ENCODE data around the gene APOE. TPM values are rescaled to one million over a fixed set of nuclear protein-coding genes. Genes with fewer than 3 reads are reported as not detected.
"Not testable (repeated sequence)": the region's sequence is repeated elsewhere in the genome, so short reads cannot be mapped to it uniquely, and the experiment has no call there.

Gene APOE
- total and polyA plus RNA-seq, 7 donors = 63.5 to 326 (median 111) TPM

DNA sequence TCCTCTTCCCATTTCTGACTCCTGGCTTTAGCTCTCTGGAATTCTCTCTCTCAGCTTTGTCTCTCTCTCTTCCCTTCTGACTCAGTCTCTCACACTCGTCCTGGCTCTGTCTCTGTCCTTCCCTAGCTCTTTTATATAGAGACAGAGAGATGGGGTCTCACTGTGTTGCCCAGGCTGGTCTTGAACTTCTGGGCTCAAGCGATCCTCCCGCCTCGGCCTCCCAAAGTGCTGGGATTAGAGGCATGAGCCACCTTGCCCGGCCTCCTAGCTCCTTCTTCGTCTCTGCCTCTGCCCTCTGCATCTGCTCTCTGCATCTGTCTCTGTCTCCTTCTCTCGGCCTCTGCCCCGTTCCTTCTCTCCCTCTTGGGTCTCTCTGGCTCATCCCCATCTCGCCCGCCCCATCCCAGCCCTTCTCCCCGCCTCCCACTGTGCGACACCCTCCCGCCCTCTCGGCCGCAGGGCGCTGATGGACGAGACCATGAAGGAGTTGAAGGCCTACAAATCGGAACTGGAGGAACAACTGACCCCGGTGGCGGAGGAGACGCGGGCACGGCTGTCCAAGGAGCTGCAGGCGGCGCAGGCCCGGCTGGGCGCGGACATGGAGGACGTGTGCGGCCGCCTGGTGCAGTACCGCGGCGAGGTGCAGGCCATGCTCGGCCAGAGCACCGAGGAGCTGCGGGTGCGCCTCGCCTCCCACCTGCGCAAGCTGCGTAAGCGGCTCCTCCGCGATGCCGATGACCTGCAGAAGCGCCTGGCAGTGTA is 2.7 kb downstream of the APOE start:
- Histone ChIP-seq H3K27ac (no peak overlapping the region), H3K36me3 (peaks cover 0 to under 1% (median 0%) of the 10 kb centered on the region in 4 donors), H3K9me3 (no peaks in the 10 kb centered on the region), H3K4me1 (peaks cover 0 to 17% (median 14%) of the 10 kb centered on the region in 4 donors), H3K27me3 (peaks cover 9 to 34% (median 24%) of the 10 kb centered on the region in 3 donors), H3K4me3 (no peak overlapping the region)
- intact Hi-C loops (cut with DNase I) = no loop called here
- no peak for TF ChIP-seq CTCF (IDR thresholded peaks at IDR 0.05)
- no peak for TF ChIP-seq POLR2AphosphoS5 (IDR thresholded peaks at IDR 0.05)
- no peak for TF ChIP-seq POLR2A (IDR thresholded peaks at IDR 0.05)
- no peak for TF ChIP-seq EP300 (IDR thresholded peaks at IDR 0.05)
- DNase-seq = no peak
- WGBS, 2 donors = 95% methylated on average over 46 of the region's 46 CpGs

- no peak for DNase-seq
- 96% methylated on average over 44 of the region's 44 CpGs for WGBS, 2 donors
- intact Hi-C loops (cut with DNase I) = no loop called here
Measured at GRCh38 chr19:44908836-44909261, 3.3 kb downstream of the APOE start.

DNA sequence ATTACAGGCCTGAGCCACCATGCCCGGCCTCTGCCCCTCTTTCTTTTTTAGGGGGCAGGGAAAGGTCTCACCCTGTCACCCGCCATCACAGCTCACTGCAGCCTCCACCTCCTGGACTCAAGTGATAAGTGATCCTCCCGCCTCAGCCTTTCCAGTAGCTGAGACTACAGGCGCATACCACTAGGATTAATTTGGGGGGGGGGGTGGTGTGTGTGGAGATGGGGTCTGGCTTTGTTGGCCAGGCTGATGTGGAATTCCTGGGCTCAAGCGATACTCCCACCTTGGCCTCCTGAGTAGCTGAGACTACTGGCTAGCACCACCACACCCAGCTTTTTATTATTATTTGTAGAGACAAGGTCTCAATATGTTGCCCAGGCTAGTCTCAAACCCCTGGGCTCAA is 4.2 kb downstream of the APOE start:
- no peak for DNase-seq
- no peak for TF ChIP-seq POLR2AphosphoS5 (IDR thresholded peaks at IDR 0.05)
- no peak for TF ChIP-seq POLR2A (IDR thresholded peaks at IDR 0.05)
- no peak for TF ChIP-seq CTCF (IDR thresholded peaks at IDR 0.05)
- no peak for TF ChIP-seq EP300 (IDR thresholded peaks at IDR 0.05)
- 88 to 96% methylated on average over 5 of the region's 5 CpGs for WGBS, 2 donors
- no peaks in the 10 kb centered on the region for H3K36me3 ChIP-seq
- intact Hi-C loops (cut with DNase I) = no loop called here
- peaks cover 0 to 23% (median 15%) of the 10 kb centered on the region in 4 donors for H3K4me1 ChIP-seq
- no peak overlapping the region for H3K27ac ChIP-seq
- H3K9me3 ChIP-seq = no peaks in the 10 kb centered on the region
- peaks cover 9 to 30% (median 21%) of the 10 kb centered on the region in 3 donors for H3K27me3 ChIP-seq
- no peak overlapping the region for H3K4me3 ChIP-seq

More at GRCh38 chr19:44908836-44909261, 3.3 kb downstream of the APOE start:
- peaks cover 0 to 17% (median 11%) of the 10 kb centered on the region in 4 donors for H3K4me1 ChIP-seq
- TF ChIP-seq CTCF (IDR thresholded peaks at IDR 0.05) = no peak
- TF ChIP-seq POLR2A (IDR thresholded peaks at IDR 0.05) = no peak
- TF ChIP-seq POLR2AphosphoS5 (IDR thresholded peaks at IDR 0.05) = no peak
- TF ChIP-seq EP300 (IDR thresholded peaks at IDR 0.05) = no peak
- H3K27me3 ChIP-seq = peaks cover 9 to 34% (median 24%) of the 10 kb centered on the region in 3 donors
- no peaks in the 10 kb centered on the region for H3K9me3 ChIP-seq
- no peak overlapping the region for H3K4me3 ChIP-seq
- no peak overlapping the region for H3K27ac ChIP-seq
- no peaks in the 10 kb centered on the region for H3K36me3 ChIP-seq

GRCh38 chr19:44911896-44912295 is 6.3 kb downstream of the APOE start:
- H3K27ac ChIP-seq; intact Hi-C loops (cut with DNase I); DNase-seq; H3K36me3 ChIP-seq; H3K4me3 ChIP-seq; H3K9me3 ChIP-seq; H3K27me3 ChIP-seq: not testable (repeated sequence)
- peaks cover 0 to 20% (median 16%) of the 10 kb centered on the region in 4 donors for H3K4me1 ChIP-seq
- 86 to 90% methylated on average over 6 of the region's 6 CpGs for WGBS, 2 donors

DNA sequence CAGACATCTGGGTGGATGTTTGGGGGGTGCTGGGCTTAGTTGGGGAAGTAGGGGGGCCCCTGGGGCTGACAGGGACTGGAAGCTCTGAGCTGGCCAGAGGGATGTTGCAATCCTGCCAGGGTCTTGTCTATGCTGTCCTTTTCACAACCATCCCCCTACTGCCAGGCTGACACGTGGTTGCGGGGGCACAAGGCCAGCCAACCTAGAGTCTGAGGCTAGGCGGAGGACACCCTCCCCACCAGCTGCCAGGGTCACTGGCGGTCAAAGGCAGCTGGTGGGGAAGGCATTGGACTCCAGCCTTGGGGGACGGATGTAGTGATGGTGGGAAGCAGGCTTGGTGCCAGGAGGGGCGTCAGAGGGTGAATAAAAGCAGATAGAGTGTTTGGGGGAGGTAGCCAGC is 7.3 kb downstream of the APOE start:
- Histone ChIP-seq H3K27ac (no peak overlapping the region), H3K4me3 (no peak overlapping the region), H3K4me1 (peaks cover 0 to 20% (median 16%) of the 10 kb centered on the region in 4 donors), H3K9me3 (no peaks in the 10 kb centered on the region), H3K27me3 (no peaks in the 10 kb centered on the region), H3K36me3 (no peaks in the 10 kb centered on the region)
- no peak for TF ChIP-seq CTCF (IDR thresholded peaks at IDR 0.05)
- no peak for TF ChIP-seq POLR2AphosphoS5 (IDR thresholded peaks at IDR 0.05)
- no peak for TF ChIP-seq POLR2A (IDR thresholded peaks at IDR 0.05)
- no peak for TF ChIP-seq EP300 (IDR thresholded peaks at IDR 0.05)
- intact Hi-C loops (cut with DNase I) = no loop called here
- 67 to 72% methylated on average over 6 of the region's 6 CpGs for WGBS, 2 donors
- DNase-seq = peak; percentile 79

- H3K4me1 ChIP-seq = peaks cover 0 to 20% (median 16%) of the 10 kb centered on the region in 4 donors
- H3K36me3 ChIP-seq; H3K9me3 ChIP-seq; H3K27ac ChIP-seq; H3K4me3 ChIP-seq; H3K27me3 ChIP-seq; intact Hi-C loops (cut with DNase I); DNase-seq: not testable (repeated sequence)
- WGBS, 2 donors = 41 to 56% methylated on average over 23 of the region's 23 CpGs
Measured at GRCh38 chr19:44913512-44914432, 8.2 kb downstream of the APOE start.

DNA sequence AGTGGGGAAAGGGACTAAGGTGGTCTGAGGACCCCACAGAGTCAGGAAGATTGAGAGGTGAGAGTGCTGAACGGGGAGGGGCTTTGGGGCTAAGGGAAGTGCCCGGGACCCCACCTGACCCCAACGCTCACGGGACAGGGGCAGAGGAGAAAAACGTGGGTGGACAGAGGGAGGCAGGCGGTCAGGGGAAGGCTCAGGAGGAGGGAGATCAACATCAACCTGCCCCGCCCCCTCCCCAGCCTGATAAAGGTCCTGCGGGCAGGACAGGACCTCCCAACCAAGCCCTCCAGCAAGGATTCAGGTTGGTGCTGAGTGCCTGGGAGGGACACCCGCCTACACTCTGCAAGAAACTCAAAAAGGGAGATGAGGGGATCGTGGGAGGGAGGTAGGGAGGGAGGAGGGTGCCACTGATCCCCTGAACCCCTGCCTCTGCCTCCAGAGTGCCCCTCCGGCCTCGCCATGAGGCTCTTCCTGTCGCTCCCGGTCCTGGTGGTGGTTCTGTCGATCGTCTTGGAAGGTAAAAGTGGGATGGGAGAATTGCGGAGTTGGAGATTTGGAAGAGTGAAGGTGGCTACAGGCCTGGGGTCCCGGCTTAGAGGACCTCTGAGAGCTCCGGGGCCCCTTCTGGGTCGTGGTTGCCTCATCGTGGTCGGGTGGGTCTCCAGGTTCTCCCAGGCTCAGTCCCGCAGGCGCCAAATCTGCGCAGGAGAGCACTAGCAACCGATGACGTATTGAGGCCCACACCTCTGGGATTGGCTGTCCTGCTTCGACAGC is 9.0 kb downstream of the APOE start, which contains the start of gene APOC1:
TSS of gene APOC1 (plus strand) at position 176 of the 774 bp plus-strand sequence. CDS start at position 460, 284 bp downstream.
- Histone ChIP-seq H3K4me3 (peak within 1 kb of the TSS; percentile 24 to 51 (median 47)), H3K27ac (peak within 1 kb of the TSS in 2 of 4 donors; percentile 32 to 34), H3K4me1 (peaks cover 0 to 20% (median 16%) of the 10 kb centered on the region in 4 donors)
- intact Hi-C loops (cut with DNase I); H3K36me3 ChIP-seq; H3K27me3 ChIP-seq; H3K9me3 ChIP-seq: not testable (repeated sequence)
- peak; percentile 93 for DNase-seq
- 5 to 6% methylated on average over 27 to 28 of the region's 28 CpGs for WGBS, 2 donors
